ENCODE measurements around the gene AQP12A.
A peak's percentile ranks its signal among the peaks of the same experiment; 100 is the strongest.
"Not testable (repeated sequence)": the region's sequence is repeated elsewhere in the genome, so short reads cannot be mapped to it uniquely, and the experiment has no call there.

AQP12A gene
- total RNA-seq, result 0 to 0.03 (median 0) reads per million in 18 experiments

GRCh38 chr2:240691631-240692420 is at the start of gene AQP12A:
TSS of gene AQP12A (plus strand) at chr2:240691866. CDS start at chr2:240691914, 48 bp downstream.
- not testable (repeated sequence) for DNase-seq

- DNase-seq, result no peak
Measured at GRCh38 chr2:240642061-240642805, 49.4 kb upstream of the AQP12A start.

- DNase-seq, result no peak
Measured at GRCh38 chr2:240642806-240643092, 48.9 kb upstream of the AQP12A start.

GRCh38 chr2:240643093-240643810 is 48.4 kb upstream of the AQP12A start:
- no peak for DNase-seq

GRCh38 chr2:240643811-240644150 is 47.9 kb upstream of the AQP12A start:
- no peak for DNase-seq

- DNase-seq, result no peak
Measured at GRCh38 chr2:240644171-240644651, 47.5 kb upstream of the AQP12A start.

GRCh38 chr2:240644859-240645301 is 46.8 kb upstream of the AQP12A start:
- no peak for DNase-seq

- DNase-seq, result no peak
Measured at GRCh38 chr2:240645346-240645745, 46.3 kb upstream of the AQP12A start.

- DNase-seq, result no peak
Measured at GRCh38 chr2:240645801-240646175, 45.9 kb upstream of the AQP12A start.

GRCh38 chr2:240646176-240646899 is 45.3 kb upstream of the AQP12A start:
- DNase-seq, result peak; percentile 16 to 52

- DNase-seq, result no peak
Measured at GRCh38 chr2:240646900-240647502, 44.7 kb upstream of the AQP12A start.

- no peak for DNase-seq
Measured at GRCh38 chr2:240647503-240648154, 44.0 kb upstream of the AQP12A start.

GRCh38 chr2:240648155-240648649 is 43.5 kb upstream of the AQP12A start:
- DNase-seq, result no peak

- DNase-seq, result no peak
Measured at GRCh38 chr2:240648650-240649275, 42.9 kb upstream of the AQP12A start.

- DNase-seq, result no peak
Measured at GRCh38 chr2:240649331-240649730, 42.3 kb upstream of the AQP12A start.

- DNase-seq, result no peak
Measured at GRCh38 chr2:240650254-240650965, 41.3 kb upstream of the AQP12A start.

- no peak for DNase-seq
Measured at GRCh38 chr2:240651185-240651584, 40.5 kb upstream of the AQP12A start.

- DNase-seq, result peak; percentile 50 to 72
Measured at GRCh38 chr2:240655931-240656886, 35.5 kb upstream of the AQP12A start.

GRCh38 chr2:240659883-240660282 is 31.8 kb upstream of the AQP12A start:
- DNase-seq, result not testable (repeated sequence)
